Liver (tissue), 3 donors: ENCODE measurements around the gene PPP1R14C.

ENCODE experiments used
- CTCF ChIP-seq: fragments of 150-350 bp; IDR thresholded peaks from 2 replicates; pipeline ENCODE4 v1.5.1; 2017; ENCODE audit warnings: improper control_type of control experiment, low read depth, low read length; ENCODE audit not compliant: missing input control
- GABPA ChIP-seq, 2 donors: IDR thresholded peaks in 1 of 2; conservative IDR thresholded peaks in 1 of 2; 2 replicates each; pipeline ENCODE4 v1.6.1; 2016; ENCODE audit warnings: antibody characterized with exemption in 2 of 2, mild to moderate bottlenecking in 1 of 2, moderate library complexity in 1 of 2
- RAD21 ChIP-seq, 2 donors: IDR thresholded peaks; 2 replicates each; pipeline ENCODE4 v1.6.1; 2016; ENCODE audit warnings: antibody characterized with exemption in 2 of 2, mild to moderate bottlenecking in 2 of 2
- REST ChIP-seq: IDR thresholded peaks from 2 replicates; pipeline ENCODE4 v1.6.1; 2016; ENCODE audit warnings: antibody characterized with exemption, mild to moderate bottlenecking
- SP1 ChIP-seq: IDR thresholded peaks from 2 replicates; pipeline ENCODE4 v1.6.1; 2018; ENCODE audit warnings: antibody characterized with exemption, mild to moderate bottlenecking
- TAF1 ChIP-seq: conservative IDR thresholded peaks from 2 replicates; pipeline ENCODE4 v1.6.1; 2016; ENCODE audit warnings: antibody characterized with exemption, mild to moderate bottlenecking
- YY1 ChIP-seq: IDR thresholded peaks from 2 replicates; pipeline ENCODE4 v1.6.1; 2016; ENCODE audit warnings: antibody characterized with exemption, mild to moderate bottlenecking
- donor health status: healthy.
- donor health status: healthy.

DNA sequence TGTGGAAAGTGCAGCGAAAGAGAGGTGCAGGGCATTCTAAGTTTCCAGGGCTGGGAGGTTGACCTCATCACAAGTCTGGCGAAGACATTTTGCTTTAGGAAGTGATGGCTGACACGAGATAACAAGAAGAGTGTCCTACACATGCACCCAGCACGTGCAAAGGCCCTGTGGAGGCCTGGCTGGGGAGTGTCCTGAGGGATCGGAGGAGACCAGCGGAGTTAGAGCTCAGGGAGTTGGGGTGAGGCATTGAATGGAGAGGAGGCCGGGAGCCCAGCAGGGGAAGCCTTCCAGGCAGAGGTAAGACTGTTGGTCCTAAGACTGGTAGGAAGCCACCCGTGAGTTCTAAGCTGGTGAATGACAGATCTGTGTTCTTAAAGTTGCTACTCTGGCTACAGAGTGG is 58.4 kb downstream of the PPP1R14C start:
- TF ChIP-seq SP1, result no peak
- TF ChIP-seq CTCF, result no peak
- TF ChIP-seq RAD21 (IDR thresholded peaks at IDR 0.05), result no peak
- no peak for TF ChIP-seq TAF1
- TF ChIP-seq GABPA (IDR thresholded peaks at IDR 0.05 in 1 of 2, conservative IDR thresholded peaks at IDR 0.05 in 1 of 2), result no peak
- no peak for TF ChIP-seq YY1
- no peak for TF ChIP-seq REST
